Activated T-helper 1 cell treated with anti-CD3 and anti-CD28 coated beads, Interleukin-12 subunit alpha, Interleukin-12 subunit beta, Interleukin-2, Interleukin-4 antibody, amounts not matched to agents 30 ng/mL and 10 ng/mL and 1 ng/mL, durations not matched to agents 14 hours and 24 hours and 36 hours (primary cell): Measurements from ENCODE around the gene NPHP4. TPM values are rescaled to one million over a fixed set of nuclear protein-coding genes. Genes with fewer than 3 reads are reported as not detected.

ENCODE experiments used
- DNase-seq: peaks from one replicate; pipeline ENCODE4 v3.0.0; 2021; ENCODE audit warnings: low spot score
- H3K27ac Mint-ChIP-seq: one replicate; pipeline ENCODE4 v1.8.0; 2021; ENCODE audit warnings: mild to moderate bottlenecking, mixed read lengths
- H3K27me3 Mint-ChIP-seq: one replicate; pipeline ENCODE4 v1.8.0; 2022; ENCODE audit warnings: mild to moderate bottlenecking, moderate library complexity, mixed read lengths; ENCODE audit not compliant: insufficient read depth
- H3K36me3 Mint-ChIP-seq: one replicate; pipeline ENCODE4 v1.8.0; 2021; ENCODE audit warnings: low read depth, mixed read lengths
- H3K4me1 Mint-ChIP-seq: one replicate; pipeline ENCODE4 v1.8.0; 2021; ENCODE audit warnings: low read depth, mixed read lengths
- H3K4me3 Mint-ChIP-seq: one replicate; pipeline ENCODE4 v1.8.0; 2021; ENCODE audit warnings: mild to moderate bottlenecking, moderate library complexity, mixed read lengths
- H3K9me3 Mint-ChIP-seq: one replicate; pipeline ENCODE4 v1.8.0; 2021; ENCODE audit warnings: mixed read lengths
- intact Hi-C: fragments of 100-400 bp; cut with micrococcal nuclease; formaldehyde crosslinking; loops from one replicate; pipeline ENCODE4 v1.15.1; 2024
- total RNA-seq: library from RNA; stranded (reverse); gene quantifications from 2 replicates; pipeline ENCODE4 v1.2.3, GENCODE V29; 2022

NPHP4 gene
- total RNA-seq, 1 donor from 2014 or later, result 18.3 TPM

GRCh38 chr1:5839161-5839880 lies 152.9 kb downstream of the NPHP4 start:
- intact Hi-C loops, result no loop called here
- Mint-ChIP-seq H3K27ac (no peak overlapping the region), H3K36me3 (no peaks in the 10 kb centered on the region), H3K27me3 (peaks cover 4% of the 10 kb centered on the region), H3K9me3 (no peaks in the 10 kb centered on the region), H3K4me3 (no peak overlapping the region), H3K4me1 (no peaks in the 10 kb centered on the region)
- DNase-seq, result no peak

GRCh38 chr1:5837976-5838653 lies 154.1 kb downstream of the NPHP4 start:
- H3K4me1 Mint-ChIP-seq, result no peaks in the 10 kb centered on the region
- H3K4me3 Mint-ChIP-seq, result no peak overlapping the region
- H3K27ac Mint-ChIP-seq, result no peak overlapping the region

GRCh38 chr1:5836776-5837440 lies 155.3 kb downstream of the NPHP4 start:
- H3K27me3 Mint-ChIP-seq, result peaks cover 4% of the 10 kb centered on the region
- no peak overlapping the region for H3K4me3 Mint-ChIP-seq
- intact Hi-C loops, result no loop called here
- H3K27ac Mint-ChIP-seq, result no peak overlapping the region
- H3K9me3 Mint-ChIP-seq, result no peaks in the 10 kb centered on the region
- no peaks in the 10 kb centered on the region for H3K4me1 Mint-ChIP-seq
- H3K36me3 Mint-ChIP-seq, result no peaks in the 10 kb centered on the region
- no peak for DNase-seq

More at GRCh38 chr1:5837976-5838653, 154.1 kb downstream of the NPHP4 start:
- no peak for DNase-seq
- H3K9me3 Mint-ChIP-seq, result no peaks in the 10 kb centered on the region
- H3K36me3 Mint-ChIP-seq, result no peaks in the 10 kb centered on the region
- intact Hi-C loops, result no loop called here
- peaks cover 4% of the 10 kb centered on the region for H3K27me3 Mint-ChIP-seq

DNA sequence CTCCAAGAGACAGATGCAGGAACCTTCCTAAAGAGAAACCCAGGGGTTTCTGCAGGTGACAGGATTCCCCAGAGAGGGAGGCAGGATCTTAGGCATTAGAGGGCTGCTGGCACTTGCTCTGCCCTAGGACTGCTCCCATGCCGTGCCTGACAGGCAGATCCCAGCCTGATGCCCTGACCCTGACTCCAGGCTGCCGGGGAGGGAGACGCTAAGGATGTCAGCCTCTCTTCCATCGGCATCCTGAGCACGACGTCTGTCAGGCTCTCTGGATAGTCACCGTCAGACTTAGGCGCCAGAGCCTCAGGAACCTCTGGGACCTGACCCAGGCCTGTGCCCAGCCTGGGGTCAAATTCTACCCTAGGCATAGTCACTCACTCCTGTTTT lies 157.1 kb downstream of the NPHP4 start:
- no peaks in the 10 kb centered on the region for H3K9me3 Mint-ChIP-seq
- H3K27ac Mint-ChIP-seq, result no peak overlapping the region
- no peaks in the 10 kb centered on the region for H3K4me1 Mint-ChIP-seq
- H3K27me3 Mint-ChIP-seq, result peaks cover 4% of the 10 kb centered on the region
- intact Hi-C loops, result no loop called here
- no peak overlapping the region for H3K4me3 Mint-ChIP-seq
- no peak for DNase-seq
- H3K36me3 Mint-ChIP-seq, result no peaks in the 10 kb centered on the region

DNA sequence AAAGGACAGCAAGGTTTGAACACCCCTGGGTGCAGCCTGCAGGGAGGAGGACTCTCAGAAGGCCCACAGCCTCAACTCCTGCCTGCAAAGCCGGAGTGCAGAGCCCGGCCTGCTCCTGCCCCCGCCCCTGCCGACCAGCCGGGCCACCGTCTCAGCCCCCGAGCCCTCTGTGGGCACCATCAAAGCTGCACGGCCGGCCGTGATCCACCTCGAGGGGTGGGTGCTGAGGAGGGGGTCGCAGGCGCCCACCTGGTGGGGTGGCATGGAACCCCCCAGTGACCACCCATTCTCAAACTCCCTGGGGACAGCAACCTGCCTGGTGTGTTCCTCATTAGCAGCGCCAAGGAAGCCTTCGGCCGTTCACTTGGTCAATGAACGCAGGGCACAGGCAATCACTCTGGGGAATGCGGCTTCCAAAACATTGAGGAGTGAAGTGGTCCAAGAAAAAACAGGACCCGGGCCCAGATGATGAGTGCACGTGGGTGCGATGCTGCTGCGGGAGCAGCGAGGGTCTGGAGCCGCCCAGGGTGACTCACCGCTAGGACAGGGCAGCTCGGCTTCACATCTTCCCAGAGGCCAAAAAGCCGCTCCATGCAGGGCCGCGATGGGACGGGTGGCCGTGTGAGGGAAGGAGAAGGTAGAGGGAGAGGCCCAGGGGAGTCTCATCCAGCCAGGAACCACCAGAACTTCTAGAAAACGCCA lies 157.6 kb downstream of the NPHP4 start:
- intact Hi-C loops, result no loop called here
- H3K27me3 Mint-ChIP-seq, result peaks cover 4% of the 10 kb centered on the region
- no peaks in the 10 kb centered on the region for H3K9me3 Mint-ChIP-seq
- no peak overlapping the region for H3K27ac Mint-ChIP-seq
- H3K4me3 Mint-ChIP-seq, result no peak overlapping the region
- DNase-seq, result no peak
- no peaks in the 10 kb centered on the region for H3K4me1 Mint-ChIP-seq
- no peaks in the 10 kb centered on the region for H3K36me3 Mint-ChIP-seq

- intact Hi-C loops, result no loop called here
- H3K9me3 Mint-ChIP-seq, result no peaks in the 10 kb centered on the region
- H3K4me1 Mint-ChIP-seq, result no peaks in the 10 kb centered on the region
- H3K27ac Mint-ChIP-seq, result no peak overlapping the region
- no peak for DNase-seq
- H3K27me3 Mint-ChIP-seq, result peaks cover 4% of the 10 kb centered on the region
- no peak overlapping the region for H3K4me3 Mint-ChIP-seq
- H3K36me3 Mint-ChIP-seq, result no peaks in the 10 kb centered on the region
Measured at GRCh38 chr1:5833911-5834310, 158.3 kb downstream of the NPHP4 start.

- Mint-ChIP-seq H3K9me3 (no peaks in the 10 kb centered on the region), H3K27me3 (peaks cover 4% of the 10 kb centered on the region), H3K36me3 (no peaks in the 10 kb centered on the region), H3K4me3 (no peak overlapping the region), H3K4me1 (no peaks in the 10 kb centered on the region), H3K27ac (no peak overlapping the region)
- no peak for DNase-seq
- intact Hi-C loops, result no loop called here
Measured at GRCh38 chr1:5832916-5833895, 159.0 kb downstream of the NPHP4 start.

- intact Hi-C loops, result no loop called here
- no peak for DNase-seq
- Mint-ChIP-seq H3K4me1 (no peaks in the 10 kb centered on the region), H3K27me3 (peaks cover 4% of the 10 kb centered on the region), H3K9me3 (no peaks in the 10 kb centered on the region), H3K27ac (no peak overlapping the region), H3K4me3 (no peak overlapping the region), H3K36me3 (no peaks in the 10 kb centered on the region)
Measured at GRCh38 chr1:5831600-5832335, 160.5 kb downstream of the NPHP4 start.

DNA sequence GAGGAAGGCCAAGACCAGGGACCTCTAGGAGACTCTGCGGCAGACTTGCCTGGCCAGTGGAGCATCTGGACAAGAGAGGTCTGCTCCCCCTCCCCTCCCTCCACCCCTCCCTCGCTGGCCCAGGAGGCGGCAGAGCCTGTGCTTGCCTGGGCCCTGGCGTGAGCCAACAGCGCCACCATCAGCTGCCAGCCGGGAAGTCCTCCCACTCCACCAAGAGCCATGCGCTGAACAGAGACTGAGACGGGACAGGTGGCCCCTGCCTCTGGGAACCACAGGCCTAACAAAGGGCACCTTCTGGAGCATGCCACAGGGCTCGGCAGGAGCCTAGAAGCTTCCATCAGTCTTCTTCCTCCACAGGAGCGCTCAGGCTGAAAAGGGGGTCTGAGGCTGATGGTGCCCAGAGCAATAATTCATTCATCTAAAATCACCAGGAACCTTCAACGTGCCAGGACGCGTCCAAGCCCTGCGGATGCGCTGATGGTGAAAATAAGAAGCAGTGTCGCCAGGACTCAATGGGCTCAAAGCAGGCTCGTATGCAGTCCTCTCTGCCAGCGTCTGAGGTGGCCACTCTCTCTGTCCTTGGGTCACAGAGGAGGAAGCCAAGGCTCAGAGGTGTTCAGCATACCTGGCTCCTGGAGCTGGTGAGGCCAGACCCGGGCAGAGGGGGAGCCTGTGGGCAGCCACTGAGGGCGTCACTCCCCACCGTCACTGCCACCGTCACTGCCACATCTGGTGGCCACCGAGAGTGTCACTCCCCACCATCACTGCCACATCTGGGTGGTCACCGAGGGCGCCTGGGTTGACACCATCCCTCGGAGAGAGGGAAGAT lies 161.2 kb downstream of the NPHP4 start:
- H3K27ac Mint-ChIP-seq, result no peak overlapping the region
- H3K27me3 Mint-ChIP-seq, result peaks cover 4% of the 10 kb centered on the region
- DNase-seq, result no peak
- no peaks in the 10 kb centered on the region for H3K36me3 Mint-ChIP-seq
- no peak overlapping the region for H3K4me3 Mint-ChIP-seq
- intact Hi-C loops, result no loop called here
- H3K9me3 Mint-ChIP-seq, result no peaks in the 10 kb centered on the region
- H3K4me1 Mint-ChIP-seq, result no peaks in the 10 kb centered on the region

DNA sequence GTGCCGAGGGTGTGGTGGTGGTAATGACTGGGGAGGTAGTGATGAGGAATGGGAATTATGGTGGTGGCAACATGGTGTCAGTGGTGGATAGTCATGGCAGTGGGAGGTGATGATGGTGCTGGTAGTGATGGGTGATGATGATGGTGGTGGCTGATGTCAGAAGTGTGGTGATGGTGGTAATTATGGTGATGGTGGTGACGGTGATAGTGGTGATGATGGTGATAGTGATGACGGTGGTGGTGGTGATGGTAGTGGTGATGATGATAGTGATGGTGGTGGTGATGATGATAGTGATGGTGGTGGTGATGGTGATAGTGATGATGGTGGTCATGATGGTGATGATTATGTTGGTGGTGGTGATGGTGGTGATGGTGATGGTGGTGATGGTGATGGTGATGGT lies 162.8 kb downstream of the NPHP4 start:
- no peaks in the 10 kb centered on the region for H3K9me3 Mint-ChIP-seq
- intact Hi-C loops, result no loop called here
- H3K27me3 Mint-ChIP-seq, result no peaks in the 10 kb centered on the region
- no peak overlapping the region for H3K4me3 Mint-ChIP-seq
- DNase-seq, result no peak
- H3K36me3 Mint-ChIP-seq, result no peaks in the 10 kb centered on the region
- no peaks in the 10 kb centered on the region for H3K4me1 Mint-ChIP-seq
- no peak overlapping the region for H3K27ac Mint-ChIP-seq

GRCh38 chr1:5828308-5828935 lies 163.8 kb downstream of the NPHP4 start:
- H3K4me1 Mint-ChIP-seq, result no peaks in the 10 kb centered on the region
- no peaks in the 10 kb centered on the region for H3K9me3 Mint-ChIP-seq
- no peaks in the 10 kb centered on the region for H3K36me3 Mint-ChIP-seq
- H3K27me3 Mint-ChIP-seq, result no peaks in the 10 kb centered on the region
- no peak overlapping the region for H3K27ac Mint-ChIP-seq
- intact Hi-C loops, result no loop called here
- DNase-seq, result no peak
- H3K4me3 Mint-ChIP-seq, result no peak overlapping the region
